GDM1 (cell line): ENCODE measurements around the gene DGKZ.

Source experiments
- DNase-seq: peaks from one replicate; lab custom pipeline; 2025; lab: John Stamatoyannopoulos, UW

DGKZ gene

DNA sequence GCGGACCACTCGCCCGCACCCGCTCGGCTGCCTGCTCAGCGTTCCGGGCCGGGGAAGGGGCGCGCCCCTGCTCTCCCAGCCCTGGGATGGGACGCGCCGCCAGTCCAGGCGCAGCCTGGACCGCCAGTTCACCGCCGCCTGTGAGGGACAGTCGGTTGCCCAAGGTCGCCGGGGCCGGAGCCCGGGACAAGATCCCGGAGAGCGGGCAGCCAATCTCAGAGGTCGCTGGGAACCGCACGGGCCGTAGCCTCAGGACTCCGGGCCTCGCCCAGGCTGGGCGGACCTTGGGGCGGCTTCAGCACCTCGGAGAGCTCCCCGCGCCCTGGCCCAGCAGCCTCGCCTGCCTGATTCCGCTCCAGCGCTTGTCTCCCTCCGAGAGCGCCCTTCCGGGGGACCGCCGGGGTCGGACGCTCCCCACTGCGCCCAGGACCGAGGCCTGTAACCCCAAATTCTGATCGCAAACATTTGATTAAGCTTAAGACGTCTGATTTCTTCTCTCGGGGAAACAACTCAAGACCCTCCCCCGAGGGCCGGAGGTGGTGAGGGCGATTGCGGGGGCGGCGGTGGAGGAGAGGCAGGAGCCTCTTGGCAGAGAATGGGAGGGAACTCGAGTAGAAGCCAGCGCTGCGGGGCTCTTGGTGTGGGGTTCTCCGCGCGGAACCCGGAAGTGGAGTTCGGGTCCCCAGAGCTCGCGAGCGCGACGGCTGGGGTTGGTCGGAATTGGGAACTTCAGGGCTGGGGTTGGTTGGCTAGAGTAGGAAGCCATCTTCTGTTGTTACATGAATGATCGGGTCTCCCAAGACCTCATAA, 45.4 kb downstream of the DGKZ start:
- DNase-seq = peak; percentile 70

DNA sequence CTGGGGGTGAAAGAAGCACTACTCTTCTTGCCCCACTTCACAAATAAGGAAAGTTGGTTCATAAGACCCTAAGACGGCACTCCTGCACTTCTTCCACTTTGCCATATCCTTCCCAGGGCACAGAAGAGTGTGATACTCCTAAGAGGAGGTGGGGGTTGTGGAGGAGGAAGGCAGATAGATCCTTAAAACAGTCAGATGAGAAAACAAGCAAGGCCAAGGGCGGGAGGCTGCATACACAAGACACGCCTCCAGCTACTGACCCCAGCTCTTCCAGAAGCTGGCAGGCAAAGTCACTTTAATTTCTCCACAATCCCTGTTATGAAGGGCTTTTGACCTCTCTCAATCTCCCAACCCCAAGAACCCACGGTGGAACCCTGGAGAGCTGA, 46.0 kb downstream of the DGKZ start:
- DNase-seq = no peak

DNA sequence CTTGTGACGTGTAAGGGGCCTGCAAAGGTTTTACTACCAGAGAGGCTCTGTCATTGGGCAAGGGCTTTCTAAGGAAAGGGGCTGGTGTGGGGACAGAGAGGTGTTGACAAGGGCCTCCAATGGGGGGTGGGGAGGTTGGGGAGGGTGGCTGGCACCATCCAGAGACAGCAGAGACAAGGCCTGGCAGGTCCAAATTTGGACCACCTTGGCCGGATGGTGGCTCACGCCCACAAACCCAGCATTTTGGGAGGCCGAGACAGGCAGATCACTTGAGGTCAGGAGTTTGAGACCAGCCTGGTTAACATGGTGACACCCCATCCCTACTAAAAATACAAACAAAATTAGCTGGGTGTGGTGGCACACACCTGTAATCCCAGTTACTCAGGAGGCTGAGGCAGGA, 46.5 kb downstream of the DGKZ start:
- DNase-seq = no peak

DNA sequence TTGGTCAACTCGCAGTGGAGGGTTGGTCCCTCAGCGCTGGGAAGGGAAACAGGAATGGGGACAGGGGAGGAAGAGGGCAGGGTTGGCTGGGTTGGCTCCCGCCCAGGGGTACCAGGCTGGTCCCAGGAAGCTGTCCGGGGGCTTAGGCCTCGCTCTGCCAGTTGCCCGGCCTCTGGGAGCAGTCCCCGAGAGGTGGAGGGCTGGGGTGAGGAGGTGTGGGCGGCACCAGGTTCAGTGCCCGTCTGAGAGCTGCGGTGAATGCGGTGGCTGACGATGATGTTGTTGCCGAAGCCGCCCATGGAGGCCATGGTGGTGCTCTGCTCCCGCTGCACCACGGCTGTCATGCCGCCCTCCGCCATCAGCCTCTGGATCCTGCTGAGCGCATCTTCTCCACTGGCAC, 50.3 kb downstream of the DGKZ start:
- DNase-seq = no peak

DNA sequence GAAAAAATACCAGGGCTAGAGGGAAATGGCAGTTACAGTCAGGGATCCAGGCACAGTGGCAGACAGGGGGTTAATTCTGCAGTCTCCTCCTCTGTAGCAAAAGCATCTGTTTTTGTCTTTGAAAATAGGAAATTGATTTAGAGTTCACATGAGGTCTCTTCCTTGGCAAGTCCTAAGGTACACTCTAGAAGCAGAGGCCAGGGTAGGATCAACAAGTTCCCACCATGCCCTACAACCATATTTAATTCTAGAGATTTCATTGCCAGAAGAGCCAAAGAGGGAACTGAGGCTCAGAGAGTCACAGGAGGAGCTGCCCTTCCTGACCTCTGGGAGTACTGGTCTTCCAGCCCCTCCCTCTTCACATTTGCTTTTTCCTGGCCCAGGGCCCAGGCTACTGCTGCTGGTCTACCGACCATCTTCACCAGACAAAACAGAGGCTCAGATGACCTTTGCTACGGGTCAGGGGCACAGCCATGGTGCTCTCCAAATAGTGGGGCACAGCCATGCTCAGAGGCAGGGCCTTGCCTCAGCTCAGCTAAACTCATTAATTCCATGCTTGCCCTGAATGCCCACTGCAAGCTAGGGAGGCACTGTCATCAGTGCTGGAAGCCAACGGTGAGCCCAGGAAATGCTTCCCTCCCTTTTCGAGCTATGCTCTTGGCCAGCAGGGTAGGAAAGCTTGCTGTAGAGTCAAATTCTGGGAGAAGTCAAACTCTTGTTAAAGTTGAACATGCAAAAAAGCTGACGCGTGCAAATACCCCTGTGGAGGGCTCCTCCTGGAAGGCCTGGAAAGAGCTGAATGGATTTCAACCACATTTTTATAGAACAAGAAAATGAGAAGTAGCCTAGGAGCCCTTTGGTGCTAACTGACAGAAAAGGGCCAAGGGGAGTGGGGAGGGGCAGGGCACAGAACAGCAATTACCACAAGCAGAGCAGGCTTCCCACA, 56.0 kb downstream of the DGKZ start:
- no peak for DNase-seq

DNA sequence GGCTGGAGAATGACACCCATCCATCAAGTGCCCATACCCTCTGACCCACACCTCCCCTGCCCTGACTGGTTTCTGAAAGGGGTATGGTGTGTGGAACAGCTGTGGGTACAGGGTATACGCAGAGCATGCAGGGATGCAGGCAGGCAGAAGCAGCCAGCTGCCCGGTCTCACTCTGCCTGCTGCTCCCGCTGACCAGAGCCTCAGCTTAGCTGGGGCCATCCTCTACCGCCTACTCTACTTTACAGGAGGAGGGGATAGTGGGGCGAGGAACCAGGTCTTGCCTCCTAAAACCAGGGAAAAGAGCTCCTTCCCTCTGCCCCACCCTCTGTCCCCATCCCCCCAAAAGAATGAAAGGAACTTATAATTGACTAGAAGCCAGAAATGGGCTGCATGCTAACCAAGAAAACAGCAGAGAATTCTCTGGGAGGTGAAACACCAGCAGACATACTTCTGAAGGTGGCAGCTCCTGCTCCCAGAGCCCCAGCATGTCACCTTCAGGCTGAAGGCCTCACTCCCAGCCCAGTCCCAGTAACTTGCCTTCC, 57.3 kb downstream of the DGKZ start:
- DNase-seq = no peak

DNA sequence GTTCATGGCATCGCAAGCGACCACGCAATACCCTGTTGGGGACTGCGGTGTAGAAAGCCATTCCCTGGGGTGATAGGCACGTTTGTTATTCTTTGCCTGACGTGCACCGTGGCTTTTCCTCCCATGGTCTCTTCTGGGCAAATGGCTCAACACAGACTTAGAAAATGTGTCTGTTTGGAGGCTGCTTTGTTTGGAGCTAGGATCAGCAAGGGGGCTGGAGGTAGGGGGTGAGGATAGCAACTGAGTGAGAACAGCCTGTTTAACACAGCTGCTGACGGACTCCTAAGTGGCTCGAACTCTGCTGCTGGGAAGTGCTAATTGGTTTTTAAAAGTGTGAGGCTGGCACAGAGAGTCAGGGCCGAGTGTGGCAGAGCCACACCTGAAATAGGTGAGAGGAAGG, 60.4 kb downstream of the DGKZ start:
- DNase-seq = no peak

DNA sequence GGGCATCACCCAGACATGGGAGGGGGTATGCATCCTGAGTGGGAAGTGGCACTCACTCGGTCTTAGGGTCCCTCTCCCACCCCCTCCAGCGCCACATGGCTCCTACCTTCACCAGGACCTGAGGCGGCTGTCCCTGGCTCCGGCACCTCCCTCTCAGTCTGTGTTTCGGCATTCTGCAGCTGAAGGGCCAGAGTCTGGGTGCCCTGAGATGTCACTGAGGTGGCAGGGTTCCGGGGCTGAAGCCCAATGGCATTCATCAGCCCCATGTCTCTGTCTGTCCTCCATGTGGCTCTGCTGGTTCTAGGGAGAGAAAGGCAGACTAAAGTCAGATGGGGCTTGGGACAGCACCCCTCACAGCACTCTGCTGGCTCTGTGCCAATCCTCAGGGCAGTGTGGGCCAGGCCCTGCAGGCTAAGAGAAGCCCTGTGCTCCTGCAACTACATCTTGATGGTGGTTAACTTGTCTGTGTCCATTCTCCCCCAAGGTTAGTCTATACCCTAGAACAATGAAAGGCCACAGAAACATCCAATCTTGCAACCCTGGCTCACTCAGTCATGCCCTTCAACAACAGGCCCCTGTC, 61.2 kb downstream of the DGKZ start:
- DNase-seq = no peak

DNA sequence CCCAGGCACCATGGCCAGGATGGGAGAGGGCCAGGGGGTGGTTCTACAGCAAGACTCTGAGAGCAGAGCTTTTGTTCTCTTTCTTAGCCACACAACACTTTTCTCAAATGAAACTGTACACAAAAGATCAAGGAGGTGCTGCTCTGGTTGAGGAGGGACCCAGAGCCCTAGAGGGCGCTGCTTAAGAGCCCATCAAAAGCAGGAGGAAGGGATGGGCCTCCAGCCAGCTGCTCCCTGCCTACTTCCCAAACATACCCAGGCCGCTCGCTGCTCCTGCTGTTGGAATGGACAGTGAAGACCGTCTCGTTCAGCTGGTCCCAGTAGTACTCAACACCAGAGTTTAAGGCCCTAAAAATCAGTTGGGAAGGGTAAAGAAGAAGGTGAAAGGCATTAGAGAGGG, 62.8 kb downstream of the DGKZ start:
- DNase-seq = no peak

DNA sequence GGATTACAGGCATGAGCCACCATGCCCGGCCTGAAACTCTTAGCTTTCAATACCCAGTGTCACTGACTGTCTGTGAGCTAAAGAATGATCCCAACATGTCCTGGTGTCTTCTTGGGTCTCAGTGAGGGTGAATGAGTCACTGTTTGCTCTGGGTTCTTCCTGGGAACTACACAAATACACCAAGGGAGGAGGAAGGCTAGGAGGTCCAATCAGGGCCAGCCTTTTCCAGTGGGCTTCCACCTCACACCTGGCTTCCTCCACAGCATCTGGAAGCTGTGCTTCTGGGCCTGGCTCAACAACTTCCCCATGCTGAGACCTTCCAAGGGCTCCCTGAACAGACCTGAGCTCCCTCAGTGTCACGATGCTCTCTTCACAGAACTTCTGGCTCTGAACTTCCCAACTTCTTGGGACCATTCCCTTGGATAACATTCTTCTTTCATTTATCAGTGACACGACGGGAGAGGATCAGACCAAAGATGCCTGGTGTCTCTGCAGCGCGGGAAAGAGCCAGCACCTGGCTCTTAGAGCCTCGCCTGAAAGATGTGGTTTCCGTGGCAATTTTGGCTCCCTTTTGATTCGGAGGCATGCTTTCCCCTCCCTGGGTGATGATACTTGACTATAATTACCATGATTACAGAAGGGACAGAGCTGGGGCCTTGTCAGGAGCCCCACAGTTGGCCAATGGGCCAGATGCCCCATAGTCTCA, 66.7 kb downstream of the DGKZ start:
- DNase-seq = no peak

DNA sequence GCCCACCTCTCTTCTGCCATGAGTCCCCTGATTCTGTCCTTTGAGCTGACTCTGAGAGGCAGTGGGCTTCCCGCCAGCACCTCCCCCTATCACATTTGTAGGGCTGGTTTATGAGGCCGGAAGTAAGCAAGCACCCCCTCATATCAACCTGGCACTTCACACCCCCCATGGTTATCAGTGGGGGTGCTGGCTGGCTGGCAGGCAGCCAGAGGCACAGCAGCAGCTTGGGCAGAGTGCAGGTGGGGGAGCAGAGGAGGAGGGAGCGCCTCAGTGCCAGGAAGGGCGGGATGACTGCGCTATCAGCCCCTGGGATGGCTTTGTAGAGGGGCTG, 67.2 kb downstream of the DGKZ start:
- DNase-seq = no peak

DNA sequence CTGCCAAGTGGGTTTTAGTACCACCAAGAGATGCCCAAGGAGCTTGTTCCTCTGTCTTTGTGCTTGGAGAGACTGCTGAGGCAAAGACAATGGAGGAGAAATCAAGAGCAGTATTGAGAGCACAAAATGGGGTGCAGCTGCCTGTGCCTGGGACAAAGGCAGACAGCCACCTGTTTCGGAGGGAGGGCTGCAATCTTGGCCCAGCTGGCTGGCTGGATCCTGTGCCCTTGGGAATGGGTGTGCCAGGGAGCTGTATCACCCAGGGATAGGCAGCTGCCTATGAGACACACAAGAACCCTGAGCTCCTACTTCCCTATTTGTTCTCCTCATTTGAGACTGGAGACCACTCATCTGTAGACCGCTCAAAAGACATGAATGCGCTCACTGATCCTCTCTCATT, 67.6 kb downstream of the DGKZ start:
- DNase-seq = no peak

DNA sequence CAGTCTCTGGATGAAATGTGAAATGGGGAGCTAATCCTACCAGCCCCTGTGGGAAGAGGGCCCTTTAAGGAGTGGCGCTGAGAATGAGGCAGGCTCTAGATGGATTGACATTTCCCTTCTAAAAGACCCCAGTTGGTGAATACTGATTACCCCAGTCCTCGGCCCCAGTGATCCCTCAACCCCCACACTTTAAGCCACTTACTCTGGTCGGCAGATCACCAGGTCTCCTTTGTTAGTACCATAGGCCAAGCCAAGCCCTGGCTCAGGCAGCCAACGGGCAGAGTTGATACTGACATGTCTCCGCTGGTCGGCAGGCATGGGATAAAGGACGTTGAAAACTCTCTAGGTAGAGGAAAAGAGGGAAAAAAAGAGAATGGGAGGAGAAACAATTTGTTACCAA, 70.4 kb downstream of the DGKZ start:
- no peak for DNase-seq

DNA sequence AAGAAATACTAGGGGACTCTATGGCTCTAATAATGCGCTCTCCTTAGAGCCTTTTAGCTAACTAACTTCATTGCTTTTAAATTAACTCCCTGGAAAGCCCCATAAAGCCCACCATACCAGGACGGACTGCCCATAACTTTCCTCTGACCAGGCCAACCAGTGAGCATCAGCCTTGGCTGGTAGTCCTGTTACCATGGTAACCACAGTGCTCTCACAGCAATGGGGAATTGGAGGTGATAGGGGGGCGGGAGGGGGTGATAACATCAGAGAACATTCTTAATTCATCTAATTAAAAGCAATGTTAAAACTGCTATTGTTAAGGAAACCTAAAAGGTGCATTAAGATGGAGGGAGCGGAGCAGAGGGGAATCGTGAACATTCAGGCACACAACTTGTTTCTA, 71.5 kb downstream of the DGKZ start:
- DNase-seq = no peak

DNA sequence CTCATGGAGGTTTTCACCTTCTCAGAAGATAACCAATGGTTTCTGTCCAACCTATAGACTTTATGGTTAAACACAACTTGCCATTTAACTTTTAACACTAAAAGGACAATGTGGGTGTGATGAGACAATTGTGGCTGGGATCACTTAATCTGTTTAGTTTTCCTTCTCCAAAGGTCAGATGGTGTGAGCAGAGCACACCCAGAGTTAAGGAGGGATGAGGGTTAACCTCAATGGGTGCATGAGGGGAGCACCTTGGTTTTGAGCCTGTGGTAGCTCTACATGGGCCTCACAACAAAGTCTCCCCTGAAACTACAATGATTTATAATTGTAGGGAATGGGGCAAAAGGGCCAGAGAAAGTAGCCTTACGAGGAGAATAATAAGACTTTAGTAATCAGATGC, 73.2 kb downstream of the DGKZ start:
- DNase-seq = no peak

DNA sequence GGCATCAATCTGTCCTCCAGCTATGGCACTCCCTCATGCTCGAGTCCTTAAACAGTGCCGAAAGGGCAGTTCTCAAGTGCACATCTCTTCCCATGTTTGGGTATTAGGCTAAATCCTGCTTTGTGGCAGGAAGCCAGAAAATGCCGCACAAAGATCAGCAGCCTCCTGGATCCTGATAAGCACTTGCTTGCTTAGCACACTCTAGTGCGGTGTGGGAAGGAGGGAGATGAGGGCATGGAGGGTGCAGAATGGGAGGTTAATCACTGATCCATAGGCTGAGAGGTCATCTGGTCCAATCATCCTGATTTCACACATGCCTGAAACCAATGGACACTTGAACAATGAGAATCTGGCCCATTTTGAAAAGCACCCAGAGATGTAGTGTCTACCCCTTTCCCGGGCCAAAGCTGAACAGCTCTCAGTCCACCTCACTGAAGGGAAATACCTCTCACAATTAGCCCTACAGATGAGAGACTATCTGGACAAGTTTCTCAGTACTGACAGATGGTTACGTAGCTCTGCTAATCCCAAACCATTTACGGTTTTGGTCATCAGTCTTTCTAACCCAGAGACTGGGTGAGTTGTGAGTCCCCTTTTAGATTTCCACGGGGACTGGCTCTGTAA, 74.1 kb downstream of the DGKZ start:
- no peak for DNase-seq

DNA sequence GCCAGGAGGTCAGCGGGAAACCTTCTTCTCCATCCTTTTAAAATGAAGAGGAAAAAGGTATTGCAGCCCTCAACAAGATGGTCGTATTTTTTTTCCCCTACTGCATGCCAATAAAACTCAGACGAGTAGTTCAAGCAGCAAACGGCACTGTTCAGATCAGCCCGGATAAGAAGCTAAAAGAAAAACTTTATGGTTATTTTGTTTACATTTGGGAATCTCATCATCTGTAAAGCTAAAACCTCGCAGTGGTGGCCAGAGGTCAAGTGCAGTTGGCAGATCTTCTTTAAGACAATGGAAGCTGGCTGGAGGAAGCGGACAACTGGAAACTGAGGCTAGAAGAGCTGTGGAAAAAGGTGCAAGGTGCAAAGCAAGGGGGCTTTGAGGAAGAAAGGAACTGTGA, 75.3 kb downstream of the DGKZ start:
- DNase-seq = no peak

DNA sequence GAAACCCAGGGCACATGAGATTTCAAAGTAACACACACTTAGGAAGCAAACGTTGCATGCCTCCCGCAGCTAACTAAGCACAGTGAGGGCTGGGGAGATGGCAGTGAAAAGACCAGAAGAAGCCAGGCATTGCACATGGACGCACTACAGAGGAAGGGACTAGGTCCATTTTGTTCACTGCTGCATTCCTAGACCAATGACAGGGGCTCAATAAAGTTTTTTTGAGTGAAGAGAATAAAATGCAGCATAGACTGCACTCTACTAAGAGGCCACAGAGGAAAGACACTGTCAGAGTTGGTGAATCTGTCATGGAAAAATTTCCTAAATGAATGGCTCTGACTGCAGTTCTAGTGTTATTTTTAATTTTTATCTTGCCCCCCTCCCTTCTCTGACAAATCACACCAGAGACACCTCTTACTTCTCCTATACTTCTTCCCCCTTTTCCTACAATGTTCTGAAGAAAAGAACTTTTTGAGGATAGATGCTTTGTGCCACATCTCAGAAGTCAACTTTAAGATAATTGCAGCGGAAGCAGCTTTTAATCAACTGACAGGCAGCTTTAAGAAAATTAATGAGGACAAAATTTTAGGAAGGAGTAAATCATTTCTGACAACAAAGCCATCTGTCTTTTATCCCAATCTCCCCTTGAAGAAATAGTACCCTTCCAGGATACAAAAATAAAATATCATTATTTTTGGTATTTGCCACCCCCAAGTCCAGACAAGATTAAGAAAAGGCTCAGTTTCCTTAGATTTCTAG, 79.1 kb downstream of the DGKZ start:
- no peak for DNase-seq

DNA sequence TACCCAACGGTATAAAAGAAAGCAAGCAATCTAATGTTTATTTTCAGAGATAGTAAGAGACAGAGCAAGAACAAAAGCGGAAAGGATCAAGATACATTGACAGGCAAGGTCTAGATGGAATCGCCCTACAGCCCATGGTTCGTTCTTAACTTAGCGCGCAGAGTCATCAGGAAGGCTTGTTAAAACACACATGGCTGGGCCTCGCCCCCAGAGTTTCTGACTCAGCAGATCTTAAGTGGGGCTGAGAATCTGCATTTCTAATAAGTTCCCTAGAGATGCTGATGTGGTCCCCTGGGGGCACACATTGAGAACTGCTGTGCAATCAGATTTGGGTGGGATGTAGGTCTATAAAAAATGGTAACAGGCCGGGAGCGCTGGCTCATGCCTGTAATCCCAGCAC, 80.1 kb downstream of the DGKZ start:
- no peak for DNase-seq

DNA sequence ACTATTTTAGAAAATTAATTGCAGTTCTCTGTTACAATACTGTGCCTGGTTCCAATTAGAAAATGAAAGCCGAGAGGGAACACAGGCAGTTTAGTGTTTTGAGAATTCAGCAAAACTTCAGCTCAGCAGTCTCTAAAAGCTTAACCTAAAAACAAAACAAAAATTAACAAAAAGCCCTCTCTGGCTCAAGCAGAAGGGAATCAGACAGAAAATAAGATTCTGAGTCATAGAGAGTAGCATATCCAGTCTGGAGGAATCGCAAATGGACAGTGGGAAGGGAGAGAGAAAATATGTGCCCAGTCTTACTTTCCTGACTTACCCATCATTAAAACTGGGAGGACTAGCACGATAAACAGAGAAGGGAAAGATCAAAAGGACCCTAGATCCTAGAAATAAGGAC, 82.5 kb downstream of the DGKZ start:
- no peak for DNase-seq
